Pancreas (tissue), 10 donors: ENCODE data around the gene CPM. TPM values are rescaled to one million over a fixed set of nuclear protein-coding genes. Genes with fewer than 3 reads are reported as not detected.

Experiments
- ATAC-seq, 4 donors: fragments of 200-7000 bp; cut with Tn5 transposase; one replicate each; pipeline versions ENCODE4 v1.8.0 to v1.9.1; 2020; ENCODE audit warnings: mild to moderate bottlenecking in 4 of 4, moderate library complexity in 4 of 4
- DNase-seq, 6 donors: peaks; one replicate each; pipeline ENCODE4 v3.0.0-alpha.2; 2020
- FAIRE-seq: peaks from 2 replicates; lab custom pipeline; 2012; peaks lifted over from hg19 to GRCh38; lab: Jason Lieb, UNC
- H3K27ac ChIP-seq, 4 donors: fragments of 200-600 bp; sonication (generic); 1 replicate in 3 of 4; 2 replicates in 1 of 4; pipeline versions ENCODE4 v1.5.0 to v1.8.0; 2020
- H3K27me3 ChIP-seq, 4 donors: fragments of 200-600 bp; one replicate each; pipeline ENCODE4 v1.8.0; 2021
- H3K36me3 ChIP-seq, 3 donors: fragments of 200-600 bp; sonication (generic) in 1 of 3; one replicate each; pipeline versions ENCODE4 v1.5.0 to v1.8.0; 2020 to 2021
- H3K4me1 ChIP-seq, 3 donors: fragments of 200-600 bp; one replicate each; pipeline ENCODE4 v1.8.0; 2021
- H3K4me3 ChIP-seq, 4 donors: fragments of 200-600 bp; sonication (generic) in 2 of 4; one replicate each; pipeline versions ENCODE4 v1.5.0 to v1.8.0; 2020 to 2021
- H3K9me3 ChIP-seq, 4 donors: fragments of 200-600 bp; one replicate each; pipeline ENCODE4 v1.8.0; 2021
- CTCF ChIP-seq, 4 donors: fragments of 200-600 bp; sonication (generic) in 3 of 4; IDR thresholded peaks; one replicate each; pipeline versions ENCODE4 v1.5.0 to v1.8.0; 2021; ENCODE audit warnings: antibody characterized with exemption in 4 of 4
- WGBS, 2 donors: extraction: QIAGEN DNeasy Blood & Tissue Kit; methylation state at CpG; one replicate each; pipeline ENCODE4 v1.1.7; 2013; 5-methylcytosine and 5-hydroxymethylcytosine counted together
- intact Hi-C, 3 donors: fragments of 100-400 bp; cut with DNase I; formaldehyde crosslinking; loops; one replicate each; pipeline versions ENCODE4 v1.11.1 to v1.14.2; 2022
- polyA plus RNA-seq, 2 donors: library from polyadenylated mRNA; stranded (reverse); fragments of 200-250 nt; gene quantifications; one replicate each; pipeline ENCODE4 v1.2.3, GENCODE V29; 2013
- total RNA-seq, 6 donors: library from RNA; stranded (reverse); fragmentation: NEBNext Ultra II Directional in 4 of 6; extraction: Animal tissue kit (Norgen Biotek cat#: 25700) in 4 of 6; gene quantifications; one replicate each; pipeline versions ENCODE4 v1.2.1 to v1.2.4, GENCODE V29; 2021 to 2023
- donor health status: healthy with polysubstance abuse.
- donor health status: DM: no; HTN: no; CAD: no; lungs with moderate emphysema.
- donor health status: DM: no; HTN: no; CAD: no.
- donor health status: control.
- donor health status: control.
- donor health status: Bipolar disorder and iron deficiency.
- donor health status: DM: yes; HTN: yes; CAD: no.
- donor health status: DM: no; HTN: no; CAD: no.
- donor health status: DM: no; HTN: no; CAD: no.
- donor health status: DM: yes; HTN: yes; CAD: no.

Gene CPM
- total and polyA plus RNA-seq, 8 donors = 4.3 to 49.2 (median 11.1) TPM

- Histone ChIP-seq H3K4me3 (no peak overlapping the region), H3K27me3 (no peaks in the 10 kb centered on the region), H3K27ac (no peak overlapping the region), H3K9me3 (no peaks in the 10 kb centered on the region), H3K4me1 (no peaks in the 10 kb centered on the region), H3K36me3 (peaks cover 11 to 86% (median 22%) of the 10 kb centered on the region in 3 donors)
- DNase-seq (no peak), FAIRE-seq (no peak), ATAC-seq (no peak)
- intact Hi-C loops = no loop called here
- no peak for TF ChIP-seq CTCF (IDR thresholded peaks at IDR 0.05)
- 85 to 87% methylated on average over 5 of the region's 5 CpGs for WGBS, 2 donors
These were observed 104.9 kb downstream of the CPM start for GRCh38 chr12:68827895-68828671.

DNA sequence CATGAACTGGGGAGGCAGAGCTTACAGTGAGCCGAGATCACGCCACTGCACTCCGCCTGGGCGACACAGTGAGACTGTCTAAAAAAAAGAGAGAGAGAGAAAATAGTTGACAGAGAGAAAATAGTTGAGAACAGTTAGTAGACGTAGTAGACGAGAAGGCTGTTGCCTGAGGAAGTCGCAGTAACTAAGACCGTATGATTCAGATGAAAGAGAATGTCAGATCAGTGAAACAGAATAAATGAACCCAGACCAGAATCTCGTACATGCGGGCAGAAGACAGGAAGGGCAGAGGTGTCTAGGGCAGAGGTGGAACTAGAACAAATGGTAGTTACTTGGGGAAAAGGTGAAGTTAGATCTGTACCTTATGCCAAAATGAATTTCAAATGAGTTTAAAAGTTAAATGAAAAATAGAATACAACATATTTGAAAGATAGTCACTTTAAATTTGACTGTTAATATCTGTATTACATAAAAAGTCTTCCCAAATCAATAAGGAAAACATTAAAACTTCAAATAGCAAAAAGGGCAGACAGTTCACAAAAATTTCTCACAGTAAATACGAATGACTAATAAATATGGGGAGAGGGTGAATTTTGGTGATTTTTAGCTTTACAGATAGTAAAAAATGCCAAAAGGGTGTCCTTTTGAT is 107.3 kb downstream of the CPM start:
- H3K4me1 ChIP-seq = no peaks in the 10 kb centered on the region
- H3K9me3 ChIP-seq = no peaks in the 10 kb centered on the region
- no peak overlapping the region for H3K27ac ChIP-seq
- intact Hi-C loops = no loop called here
- H3K27me3 ChIP-seq = no peaks in the 10 kb centered on the region
- DNase-seq (no peak), FAIRE-seq (no peak), ATAC-seq (no peak)
- TF ChIP-seq CTCF (IDR thresholded peaks at IDR 0.05) = no peak
- WGBS, 2 donors = 92 to 93% methylated on average over 11 of the region's 11 CpGs
- no peak overlapping the region for H3K4me3 ChIP-seq
- peaks cover 11 to 87% (median 31%) of the 10 kb centered on the region in 3 donors for H3K36me3 ChIP-seq

GRCh38 chr12:68824597-68825250 is 108.2 kb downstream of the CPM start:
- FAIRE-seq = no peak
- H3K9me3 ChIP-seq = no peaks in the 10 kb centered on the region
- DNase-seq = no peak
- intact Hi-C loops = no loop called here
- 93 to 95% methylated on average over 16 of the region's 16 CpGs for WGBS, 2 donors
- no peak overlapping the region for H3K4me3 ChIP-seq
- H3K4me1 ChIP-seq = no peaks in the 10 kb centered on the region
- peaks cover 11 to 92% (median 32%) of the 10 kb centered on the region in 3 donors for H3K36me3 ChIP-seq
- ATAC-seq = no peak
- no peak overlapping the region for H3K27ac ChIP-seq
- TF ChIP-seq CTCF (IDR thresholded peaks at IDR 0.05) = no peak
- H3K27me3 ChIP-seq = no peaks in the 10 kb centered on the region

DNA sequence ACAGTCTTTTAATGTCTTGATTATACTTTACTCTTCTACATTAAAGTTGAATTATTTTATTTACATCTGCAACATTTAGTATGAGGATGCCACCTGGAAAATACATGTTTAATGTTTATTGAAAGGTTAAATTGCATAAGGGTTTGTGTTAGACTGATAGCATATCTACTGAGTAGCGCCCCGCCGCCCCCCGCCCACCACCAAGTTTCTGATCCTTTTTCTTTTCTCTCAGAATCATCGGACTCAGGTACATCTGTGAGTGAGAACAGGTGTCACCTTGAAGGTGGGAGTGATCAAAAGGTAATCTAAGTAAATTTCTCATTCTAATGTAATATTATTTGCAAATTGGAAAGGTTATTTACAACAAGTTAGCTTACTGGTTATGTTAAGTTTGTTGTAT is 108.8 kb downstream of the CPM start:
- H3K4me3 ChIP-seq = no peak overlapping the region
- no peak for TF ChIP-seq CTCF (IDR thresholded peaks at IDR 0.05)
- no peak for FAIRE-seq
- DNase-seq = no peak
- H3K27me3 ChIP-seq = no peaks in the 10 kb centered on the region
- no peaks in the 10 kb centered on the region for H3K9me3 ChIP-seq
- intact Hi-C loops = no loop called here
- no peaks in the 10 kb centered on the region for H3K4me1 ChIP-seq
- no peak for ATAC-seq
- WGBS, 2 donors = 91 to 92% methylated on average over 5 of the region's 5 CpGs
- peaks cover 11 to 93% (median 35%) of the 10 kb centered on the region in 3 donors for H3K36me3 ChIP-seq
- no peak overlapping the region for H3K27ac ChIP-seq
